Measurements from ENCODE around the gene CPNE1.

DNA sequence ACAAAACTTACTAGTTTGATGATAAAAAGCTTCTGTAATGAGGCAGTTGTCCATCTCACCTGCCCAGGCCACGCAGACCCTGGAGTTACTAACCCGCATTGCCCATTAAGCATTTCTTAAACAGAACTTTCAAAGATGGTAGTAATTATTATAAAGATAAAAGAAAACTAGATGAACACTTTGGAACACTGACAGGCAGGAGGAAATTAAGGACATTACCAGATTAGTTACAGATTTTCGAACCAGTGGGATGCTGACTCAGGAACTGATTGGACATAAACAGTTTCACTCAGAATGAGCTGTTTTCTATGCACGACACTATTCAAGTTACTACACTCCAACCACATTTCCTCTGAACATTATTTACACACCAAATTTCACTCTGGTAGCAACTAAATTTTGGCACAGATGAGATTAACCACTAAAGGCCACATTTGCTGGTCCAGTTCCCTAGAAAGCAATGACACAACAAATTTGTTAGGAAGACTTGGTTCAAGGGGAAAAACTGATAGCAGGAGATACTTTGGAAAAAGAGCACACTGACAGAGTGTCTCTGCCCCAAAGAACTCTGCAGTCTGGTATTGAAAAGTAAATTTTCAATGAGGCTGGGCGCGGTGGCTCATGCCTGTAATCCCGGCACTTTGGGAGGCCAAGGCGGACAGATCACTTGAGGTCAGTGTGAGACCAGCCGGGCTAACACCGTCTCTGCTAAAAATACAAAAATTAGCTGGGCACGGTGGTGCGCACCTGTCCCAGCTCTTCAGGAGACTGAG is 37.5 kb upstream of the CPNE1 start:
- TF ChIP-seq POLR2A (IDR thresholded peaks at IDR 0.05): no peak
- TF ChIP-seq, protein P1, sequence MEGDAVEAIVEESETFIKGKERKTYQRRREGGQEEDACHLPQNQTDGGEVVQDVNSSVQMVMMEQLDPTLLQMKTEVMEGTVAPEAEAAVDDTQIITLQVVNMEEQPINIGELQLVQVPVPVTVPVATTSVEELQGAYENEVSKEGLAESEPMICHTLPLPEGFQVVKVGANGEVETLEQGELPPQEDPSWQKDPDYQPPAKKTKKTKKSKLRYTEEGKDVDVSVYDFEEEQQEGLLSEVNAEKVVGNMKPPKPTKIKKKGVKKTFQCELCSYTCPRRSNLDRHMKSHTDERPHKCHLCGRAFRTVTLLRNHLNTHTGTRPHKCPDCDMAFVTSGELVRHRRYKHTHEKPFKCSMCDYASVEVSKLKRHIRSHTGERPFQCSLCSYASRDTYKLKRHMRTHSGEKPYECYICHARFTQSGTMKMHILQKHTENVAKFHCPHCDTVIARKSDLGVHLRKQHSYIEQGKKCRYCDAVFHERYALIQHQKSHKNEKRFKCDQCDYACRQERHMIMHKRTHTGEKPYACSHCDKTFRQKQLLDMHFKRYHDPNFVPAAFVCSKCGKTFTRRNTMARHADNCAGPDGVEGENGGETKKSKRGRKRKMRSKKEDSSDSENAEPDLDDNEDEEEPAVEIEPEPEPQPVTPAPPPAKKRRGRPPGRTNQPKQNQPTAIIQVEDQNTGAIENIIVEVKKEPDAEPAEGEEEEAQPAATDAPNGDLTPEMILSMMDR (IDR thresholded peaks at IDR 0.05): no peak
